HFFc6 (cell line): ENCODE results near the gene ARL13B. TPM values are rescaled to one million over a fixed set of nuclear protein-coding genes. Genes with fewer than 3 reads are reported as not detected.
A peak's percentile ranks its signal among the peaks of the same experiment; 100 is the strongest.
"Not testable (repeated sequence)": the region's sequence is repeated elsewhere in the genome, so short reads cannot be mapped to it uniquely, and the experiment has no call there.

Experiments used
- DNase-seq: peaks from one replicate; pipeline ENCODE4 v3.0.0-alpha.2; 2018
- H3K27ac Mint-ChIP-seq: 2 replicates; pipeline ENCODE4 v1.8.0; 2020; ENCODE audit warnings: mild to moderate bottlenecking, mixed read lengths
- H3K27me3 Mint-ChIP-seq: 2 replicates; pipeline ENCODE4 v1.8.0; 2021; ENCODE audit warnings: mild to moderate bottlenecking, moderate library complexity, mixed read lengths; ENCODE audit not compliant: insufficient read depth
- H3K36me3 Mint-ChIP-seq: 2 replicates; pipeline ENCODE4 v1.8.0; 2021; ENCODE audit warnings: low read depth, mixed read lengths
- H3K4me1 Mint-ChIP-seq: 2 replicates; pipeline ENCODE4 v1.8.0; 2020; ENCODE audit warnings: low read depth, mixed read lengths
- H3K4me3 Mint-ChIP-seq: 2 replicates; pipeline ENCODE4 v1.8.0; 2020; ENCODE audit warnings: mild to moderate bottlenecking, moderate library complexity, mixed read lengths
- H3K9me3 Mint-ChIP-seq: 2 replicates; pipeline ENCODE4 v1.8.0; 2020; ENCODE audit warnings: mild to moderate bottlenecking, mixed read lengths
- long read RNA-seq: library from polyadenylated mRNA; unstranded; transcript quantifications from one replicate; pipeline ENCODE4 v2.0.0, GENCODE V29; 2019
- total RNA-seq, 6 experiments: library from RNA; stranded (reverse); fragmentation: NEBNext Ultra II Directional; extraction: Animal tissue kit (Norgen Biotek cat#: 25700); gene quantifications; 2 replicates in 1 of 6; 3 replicates in 5 of 6; pipeline ENCODE4 v1.2.3, GENCODE V29; 2021
- TF ChIP-seq, protein P1 (sequence below): fragments of 200-600 bp; sonication (generic); IDR thresholded peaks from 2 replicates; pipeline ENCODE4 v1.5.0; 2021; ENCODE audit warnings: antibody characterized with exemption, mild to moderate bottlenecking

Gene ARL13B
- 10 to 100 TPM in 1 of 6 experiments, 1 to 10 TPM in 5; 5.0 to 10.6 (median 8.5) TPM for total RNA-seq
- long read RNA-seq, partial matches to known transcripts = 4 of 11 reads
- long read RNA-seq, other reads (novel, unspliced or antisense) = 7 of 11 reads

DNA sequence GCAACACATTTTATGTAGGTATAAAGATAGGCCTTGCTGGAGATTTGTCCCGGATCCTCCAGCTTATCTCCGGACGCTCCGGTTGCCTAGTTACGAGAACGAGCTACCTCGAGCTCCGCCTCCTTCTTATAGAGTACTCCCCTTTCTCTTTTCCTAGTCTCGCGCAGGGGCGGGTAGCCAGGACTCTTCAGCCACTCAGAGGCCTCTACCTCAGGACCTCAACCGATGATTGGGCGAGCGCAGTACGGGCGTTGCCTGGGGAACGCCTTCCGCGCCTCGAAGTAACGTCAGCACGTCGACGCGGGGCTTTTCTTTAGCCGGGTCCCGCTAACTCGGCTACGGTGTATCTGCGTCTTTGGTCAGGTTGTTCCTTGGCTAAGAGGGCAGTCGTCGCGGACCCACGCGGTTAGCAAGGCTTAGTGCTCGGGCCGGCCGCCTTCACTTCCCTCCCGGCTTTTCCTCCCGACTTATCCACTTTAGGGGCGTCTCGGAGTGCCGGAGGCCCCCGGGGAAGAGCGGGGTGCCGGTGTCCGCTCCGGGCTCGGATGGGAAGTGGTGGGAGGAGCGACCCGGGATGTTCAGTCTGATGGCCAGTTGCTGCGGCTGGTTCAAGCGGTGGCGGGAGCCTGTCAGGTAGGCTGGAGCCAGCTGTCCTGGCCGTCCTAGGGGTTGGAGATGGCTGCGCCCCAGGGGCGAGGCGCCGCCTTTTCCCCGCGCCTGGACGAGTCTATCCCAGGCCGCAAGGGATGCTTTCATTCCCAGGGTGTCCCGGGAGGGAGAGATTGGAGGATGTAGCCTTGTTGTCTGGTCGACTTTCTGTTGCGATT is at the start of gene ARL13B:
Gene ARL13B (plus strand): TSS at position 306 of the 827 bp plus-strand sequence. CDS start 269 bp downstream, at position 575.
- TF ChIP-seq, protein P1, sequence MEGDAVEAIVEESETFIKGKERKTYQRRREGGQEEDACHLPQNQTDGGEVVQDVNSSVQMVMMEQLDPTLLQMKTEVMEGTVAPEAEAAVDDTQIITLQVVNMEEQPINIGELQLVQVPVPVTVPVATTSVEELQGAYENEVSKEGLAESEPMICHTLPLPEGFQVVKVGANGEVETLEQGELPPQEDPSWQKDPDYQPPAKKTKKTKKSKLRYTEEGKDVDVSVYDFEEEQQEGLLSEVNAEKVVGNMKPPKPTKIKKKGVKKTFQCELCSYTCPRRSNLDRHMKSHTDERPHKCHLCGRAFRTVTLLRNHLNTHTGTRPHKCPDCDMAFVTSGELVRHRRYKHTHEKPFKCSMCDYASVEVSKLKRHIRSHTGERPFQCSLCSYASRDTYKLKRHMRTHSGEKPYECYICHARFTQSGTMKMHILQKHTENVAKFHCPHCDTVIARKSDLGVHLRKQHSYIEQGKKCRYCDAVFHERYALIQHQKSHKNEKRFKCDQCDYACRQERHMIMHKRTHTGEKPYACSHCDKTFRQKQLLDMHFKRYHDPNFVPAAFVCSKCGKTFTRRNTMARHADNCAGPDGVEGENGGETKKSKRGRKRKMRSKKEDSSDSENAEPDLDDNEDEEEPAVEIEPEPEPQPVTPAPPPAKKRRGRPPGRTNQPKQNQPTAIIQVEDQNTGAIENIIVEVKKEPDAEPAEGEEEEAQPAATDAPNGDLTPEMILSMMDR = no peak
- Mint-ChIP-seq H3K27ac (peak within 1 kb of the TSS; percentile 92), H3K4me1 (peaks cover 27% of the 10 kb centered on the region), H3K27me3 (no peaks in the 10 kb centered on the region; the same call in none of the 2 replicates), H3K9me3 (no peaks in the 10 kb centered on the region), H3K36me3 (no peaks in the 10 kb centered on the region), H3K4me3 (peak within 1 kb of the TSS; percentile 92)
- peak; percentile 99 for DNase-seq

DNA sequence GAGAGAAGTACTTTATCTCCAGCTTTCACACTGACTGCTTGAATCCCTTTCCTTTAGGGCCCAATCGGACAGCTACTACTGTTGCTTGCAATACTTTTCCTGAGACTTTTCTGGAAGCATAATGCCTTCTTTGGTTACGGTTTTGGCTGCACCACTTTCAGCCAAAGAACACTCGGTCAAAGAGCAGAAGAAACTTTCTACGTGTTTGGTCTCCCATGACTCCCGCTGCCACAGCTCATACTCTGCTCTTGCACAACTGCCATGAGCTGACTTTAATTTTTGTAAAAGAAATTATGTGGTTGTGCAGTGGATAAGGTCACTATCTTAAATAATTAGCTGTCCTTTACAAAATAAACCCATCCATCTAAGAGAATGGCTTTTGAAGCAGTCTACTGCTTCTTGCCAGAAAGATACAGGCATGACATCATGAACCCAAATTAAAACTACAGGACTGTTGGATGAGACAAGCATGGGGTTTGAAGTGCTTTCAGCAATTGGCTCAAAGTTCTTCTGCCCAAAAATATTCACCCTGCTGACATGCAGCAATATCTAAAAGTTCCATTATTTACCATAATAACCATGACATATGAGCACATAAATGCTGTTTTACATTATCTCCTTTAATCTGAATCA is 48.2 kb upstream of the ARL13B start:
- Mint-ChIP-seq H3K9me3 (no peaks in the 10 kb centered on the region), H3K27me3 (no peaks in the 10 kb centered on the region; the same call in 1 of the 2 replicates), H3K4me3 (no peak overlapping the region), H3K27ac (no peak overlapping the region), H3K4me1 (no peaks in the 10 kb centered on the region), H3K36me3 (no peaks in the 10 kb centered on the region)
- TF ChIP-seq, protein P1 = no peak
- no peak for DNase-seq

DNA sequence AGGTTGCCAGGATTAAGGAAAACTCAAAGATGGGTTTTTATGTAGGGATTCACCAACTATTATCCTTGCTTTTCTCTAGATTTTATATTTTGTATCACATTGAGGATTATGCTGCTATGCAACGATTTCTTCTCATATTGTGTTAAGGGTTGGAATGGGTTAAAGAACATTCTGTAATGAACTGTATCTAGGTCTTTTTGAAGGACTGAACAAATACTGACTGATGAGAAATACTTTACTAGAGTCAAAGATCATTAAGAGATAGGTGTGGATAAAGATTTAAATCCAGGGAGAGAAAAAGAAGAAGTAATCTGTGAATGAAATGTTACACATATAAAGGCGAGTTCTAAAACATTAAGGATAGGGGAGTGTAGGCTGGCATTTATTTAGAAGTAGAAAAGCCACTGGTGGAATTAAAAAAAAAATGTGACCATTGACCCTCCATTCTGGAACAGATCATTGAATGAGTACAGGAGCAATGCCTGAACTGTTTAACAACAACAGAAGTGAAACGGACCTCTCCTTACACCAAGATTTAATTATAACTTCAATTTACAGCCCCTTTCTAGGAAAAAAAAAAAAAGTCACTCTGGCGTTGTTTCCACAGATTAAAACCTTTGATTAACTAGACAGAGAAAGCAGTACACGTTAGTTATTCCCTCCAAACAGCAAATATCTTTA is 45.4 kb upstream of the ARL13B start:
- DNase-seq = no peak
- Mint-ChIP-seq H3K27ac (no peak overlapping the region), H3K4me3 (no peak overlapping the region), H3K27me3 (no peaks in the 10 kb centered on the region; the same call in 1 of the 2 replicates), H3K4me1 (no peaks in the 10 kb centered on the region), H3K9me3 (no peaks in the 10 kb centered on the region), H3K36me3 (no peaks in the 10 kb centered on the region)
- TF ChIP-seq, protein P1 = no peak

DNA sequence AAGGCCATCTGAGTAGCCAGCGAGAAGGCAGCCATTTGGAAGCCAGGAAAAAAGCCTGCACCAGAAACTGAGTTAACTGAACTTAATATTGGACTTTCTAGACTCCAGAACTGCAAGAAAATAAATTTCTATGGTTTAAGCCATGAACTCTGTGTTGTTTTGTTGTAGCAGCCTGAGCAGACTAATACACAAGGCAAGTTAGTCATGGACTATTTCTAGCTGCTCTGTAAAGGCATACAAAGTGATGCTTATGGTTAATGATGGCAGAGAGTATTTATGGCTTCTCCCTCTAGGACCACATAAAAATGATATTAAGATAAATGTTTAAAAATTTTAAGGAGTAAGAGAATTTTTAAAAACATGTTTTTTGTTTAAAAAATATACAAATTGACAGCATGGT is 43.4 kb upstream of the ARL13B start:
- H3K36me3 Mint-ChIP-seq = no peaks in the 10 kb centered on the region
- DNase-seq = no peak
- no peak overlapping the region for H3K27ac Mint-ChIP-seq
- H3K27me3 Mint-ChIP-seq = no peaks in the 10 kb centered on the region; the same call in 1 of the 2 replicates
- TF ChIP-seq, protein P1 = no peak
- no peaks in the 10 kb centered on the region for H3K9me3 Mint-ChIP-seq
- no peaks in the 10 kb centered on the region for H3K4me1 Mint-ChIP-seq
- H3K4me3 Mint-ChIP-seq = no peak overlapping the region

DNA sequence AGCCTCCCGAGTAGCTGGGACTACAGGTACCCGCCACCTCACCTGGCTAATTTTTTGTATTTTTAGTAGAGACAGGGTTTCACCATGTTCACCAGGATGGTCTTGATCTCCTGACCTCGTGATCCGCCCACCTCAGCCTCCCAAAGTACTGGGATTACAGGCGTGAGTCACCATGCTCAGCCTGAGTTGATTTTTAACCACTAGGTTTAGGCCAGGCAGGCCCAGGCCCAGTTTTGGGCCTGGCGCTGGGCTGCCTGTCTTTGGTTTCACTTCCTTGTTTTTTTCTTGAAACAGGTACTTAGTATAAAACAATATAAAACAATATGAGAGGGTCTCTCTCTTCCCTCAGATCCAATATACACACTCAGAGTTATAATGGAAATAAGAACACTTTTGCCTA is 42.5 kb upstream of the ARL13B start:
- not testable (repeated sequence) for H3K9me3 Mint-ChIP-seq, H3K4me3 Mint-ChIP-seq, DNase-seq, H3K4me1 Mint-ChIP-seq, H3K27me3 Mint-ChIP-seq, H3K36me3 Mint-ChIP-seq, H3K27ac Mint-ChIP-seq

DNA sequence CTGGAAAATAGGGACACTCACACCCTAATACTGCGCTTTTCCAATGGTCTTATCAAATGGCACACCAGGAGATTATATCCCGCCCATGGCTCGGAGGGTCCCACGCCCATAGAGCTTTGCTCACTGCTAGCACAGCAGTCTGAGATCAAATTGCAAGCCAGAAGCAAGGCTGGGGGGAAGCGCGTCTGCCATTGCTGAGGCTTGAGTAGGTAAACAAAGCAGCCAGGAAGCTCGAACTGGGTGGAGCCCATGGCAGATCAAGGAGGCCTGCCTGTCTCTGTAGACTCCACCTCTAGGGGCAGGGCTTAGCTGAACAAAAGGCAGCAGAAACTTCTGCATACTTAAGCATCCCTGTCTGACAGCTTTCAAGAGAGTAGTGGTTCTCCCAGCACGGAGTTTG is 30.0 kb upstream of the ARL13B start:
- H3K27me3 Mint-ChIP-seq = peaks cover 24% of the 10 kb centered on the region
- not testable (repeated sequence) for H3K4me3 Mint-ChIP-seq, H3K9me3 Mint-ChIP-seq

More for the DNA sequence above, 30.0 kb upstream of the ARL13B start:
- not testable (repeated sequence) for H3K4me1 Mint-ChIP-seq, H3K27ac Mint-ChIP-seq, DNase-seq, H3K36me3 Mint-ChIP-seq
